HG02840 (cell line): ENCODE results near the gene KRTAP4-12.
"Not testable (repeated sequence)": the region's sequence is repeated elsewhere in the genome, so short reads cannot be mapped to it uniquely, and the experiment has no call there.

Experiments
- ATAC-seq: cut with Tn5 transposase; IDR thresholded peaks from one replicate; pipeline ENCODE4 v1.9.1; 2021; ENCODE audit warnings: mild to moderate bottlenecking, moderate library complexity, moderate number of reproducible peaks; ENCODE audit not compliant: unreplicated experiment, low FRiP score

KRTAP4-12 gene

GRCh38 chr17:41123991-41124371 is at the start of gene KRTAP4-12:
KRTAP4-12 (minus strand) TSS chr17:41124182; CDS start chr17:41124122, 60 bp downstream.
- not testable (repeated sequence) for ATAC-seq

- ATAC-seq: no peak
Measured at GRCh38 chr17:41171886-41172285, 47.9 kb upstream of the KRTAP4-12 start.

- no peak for ATAC-seq
Measured at GRCh38 chr17:41168121-41168520, 44.1 kb upstream of the KRTAP4-12 start, which contains the start of gene KRTAP4-3. KRTAP4-3 (minus strand) TSS chr17:41168221; CDS start chr17:41168172, 49 bp downstream.

GRCh38 chr17:41167561-41167960 is 43.6 kb upstream of the KRTAP4-12 start:
- ATAC-seq: no peak

- ATAC-seq: no peak
Measured at GRCh38 chr17:41163828-41164227, 39.8 kb upstream of the KRTAP4-12 start.

- ATAC-seq: no peak
Measured at GRCh38 chr17:41160648-41161047, 36.7 kb upstream of the KRTAP4-12 start, which contains the start of gene KRTAP4-4. KRTAP4-4 (minus strand) TSS chr17:41160748; CDS start chr17:41160691, 57 bp downstream.

- ATAC-seq: not testable (repeated sequence)
Measured at GRCh38 chr17:41160190-41160589, 36.2 kb upstream of the KRTAP4-12 start.

GRCh38 chr17:41153856-41154255 is 29.9 kb upstream of the KRTAP4-12 start:
- no peak for ATAC-seq

GRCh38 chr17:41151525-41151924 is 27.5 kb upstream of the KRTAP4-12 start:
- ATAC-seq: no peak

- ATAC-seq: no peak
Measured at GRCh38 chr17:41150026-41150425, 26.0 kb upstream of the KRTAP4-12 start.

- ATAC-seq: no peak
Measured at GRCh38 chr17:41149652-41149985, 25.6 kb upstream of the KRTAP4-12 start, which contains the start of gene KRTAP4-5. KRTAP4-5 (minus strand) TSS chr17:41149825; CDS start chr17:41149767, 58 bp downstream.

- not testable (repeated sequence) for ATAC-seq
Measured at GRCh38 chr17:41148971-41149651, 25.1 kb upstream of the KRTAP4-12 start.

GRCh38 chr17:41147531-41148204 is 23.7 kb upstream of the KRTAP4-12 start:
- ATAC-seq: no peak

- no peak for ATAC-seq
Measured at GRCh38 chr17:41145261-41145660, 21.3 kb upstream of the KRTAP4-12 start.

GRCh38 chr17:41144846-41145245 is 20.9 kb upstream of the KRTAP4-12 start:
- ATAC-seq: no peak

- ATAC-seq: no peak
Measured at GRCh38 chr17:41141361-41141760, 17.4 kb upstream of the KRTAP4-12 start.

- ATAC-seq: no peak
Measured at GRCh38 chr17:41140360-41141131, 16.6 kb upstream of the KRTAP4-12 start, which contains the start of gene KRTAP4-6. KRTAP4-6 (minus strand) TSS chr17:41140544; CDS start chr17:41140487, 57 bp downstream.

- ATAC-seq: not testable (repeated sequence)
Measured at GRCh38 chr17:41139865-41140264, 15.9 kb upstream of the KRTAP4-12 start.

- no peak for ATAC-seq
Measured at GRCh38 chr17:41133880-41134735, 10.1 kb upstream of the KRTAP4-12 start.

GRCh38 chr17:41131979-41132378 is 8.0 kb upstream of the KRTAP4-12 start:
- ATAC-seq: no peak
